HepG2 (cell line): ENCODE results near the gene PAPPA. TPM values are rescaled to one million over a fixed set of nuclear protein-coding genes. Genes with fewer than 3 reads are reported as not detected.

Experiments
- ATAC-seq: fragments of 200-7000 bp; cut with Tn5 transposase; 3 replicates; pipeline ENCODE4 v1.9.1; 2020; ENCODE audit warnings: mild to moderate bottlenecking, moderate library complexity
- BruUV-seq: library from RNA; stranded (reverse); fragments of 400-500 nt; replicated peaks from 2 replicates; lab custom pipeline; 2021; lab: Mats Ljungman, UMichigan
- CTCF ChIA-PET: fragments of 300-600 bp; formaldehyde crosslinking; extraction: SDS; loops from one replicate; lab custom pipeline; 2021; ENCODE audit warnings: low total read pairs, inconsistent platforms, low intra/inter-chr PET ratio; lab: Yijun Ruan, JAX
- POLR2A ChIA-PET: fragments of 350-600 bp; sonication (Branson Sonifier 250); formaldehyde crosslinking; loops from one replicate; lab custom pipeline; 2020; ENCODE audit warnings: antibody characterized with exemption, inconsistent platforms; lab: Yijun Ruan, JAX
- DNase-seq: peaks from one replicate; pipeline ENCODE4 v3.0.0-alpha.2; 2015; ENCODE audit warnings: low spot score
- FAIRE-seq: peaks from 3 replicates; lab custom pipeline; 2011; peaks lifted over from hg19 to GRCh38; lab: Jason Lieb, UNC
- H2AFZ ChIP-seq: one replicate; pipeline ENCODE4 v1.6.1; 2011; ENCODE audit warnings: low read length, inconsistent platforms
- H3K27ac ChIP-seq: fragments of 300-600 bp; 3 replicates; pipeline ENCODE4 v1.8.0; 2011; ENCODE audit warnings: mixed run types, mild to moderate bottlenecking, mixed read lengths, low read length, inconsistent platforms; ENCODE audit not compliant: insufficient read depth; ENCODE audit errors: extremely low read length
- H3K27me3 ChIP-seq, 2 experiments: fragments of 200-600 bp in 1 of 2; 2 replicates in 1 of 2; 3 replicates in 1 of 2; pipeline versions ENCODE4 v1.6.0 to v1.8.0; 2011; ENCODE audit warnings: low read length in 2 of 2, mild to moderate bottlenecking in 2 of 2, moderate library complexity in 2 of 2, inconsistent platforms in 1 of 2; ENCODE audit not compliant: insufficient read depth in 2 of 2, control insufficient read depth in 1 of 2
- H3K36me3 ChIP-seq, 2 experiments: fragments of 200-600 bp in 1 of 2; replicated peaks in 1 of 2; 2 replicates in 1 of 2; 3 replicates in 1 of 2; pipeline versions ENCODE4 v1.5.1 to v1.8.0; 2011; ENCODE audit warnings: low read length in 2 of 2, inconsistent platforms in 1 of 2; ENCODE audit not compliant: insufficient read depth in 2 of 2, control insufficient read depth in 1 of 2
- H3K4me1 ChIP-seq: 2 replicates; pipeline ENCODE4 v1.5.1; 2012; ENCODE audit warnings: low read length, inconsistent platforms; ENCODE audit not compliant: insufficient read depth
- H3K4me2 ChIP-seq: 2 replicates; pipeline ENCODE4 v1.6.0; 2011; ENCODE audit warnings: low read depth, low read length, inconsistent platforms
- H3K4me3 ChIP-seq, 3 experiments: fragments of 200-600 bp in 1 of 3; sonication (generic), shearing (Covaris generic) in 1 of 3; replicated peaks in 1 of 3; 2 replicates each; pipeline ENCODE4 v1.5.1; 2011 to 2016; ENCODE audit warnings: low read length in 3 of 3, inconsistent platforms in 2 of 3, low read depth in 2 of 3, mild to moderate bottlenecking in 2 of 3, control low read depth in 1 of 3, mixed read lengths in 1 of 3; ENCODE audit not compliant: insufficient read depth in 1 of 3
- H3K79me2 ChIP-seq: one replicate; pipeline ENCODE4 v1.6.1; 2011; ENCODE audit warnings: low read length, inconsistent platforms; ENCODE audit not compliant: insufficient read depth
- H3K9ac ChIP-seq: 2 replicates; pipeline ENCODE4 v1.6.0; 2011; ENCODE audit warnings: mild to moderate bottlenecking, low read depth, low read length, inconsistent platforms; ENCODE audit not compliant: insufficient read depth
- H3K9me3 ChIP-seq: 2 replicates; pipeline ENCODE4 v1.5.1; 2012; ENCODE audit warnings: mild to moderate bottlenecking, low read length
- H4K20me1 ChIP-seq: 2 replicates; pipeline ENCODE4 v1.6.0; 2011; ENCODE audit warnings: inconsistent platforms, mild to moderate bottlenecking, low read length, moderate library complexity; ENCODE audit not compliant: insufficient read depth
- CREB1 ChIP-seq, 2 experiments: fragments of 450-650 bp in 1 of 2; IDR thresholded peaks; 2 replicates each; pipeline ENCODE4 v1.6.1; 2016 to 2017; ENCODE audit warnings: control low read depth in 1 of 2, mild to moderate bottlenecking in 1 of 2, missing compliant biosample characterization in 1 of 2, missing genetic modification characterization in 1 of 2
- ERF ChIP-seq: IDR thresholded peaks from 2 replicates; pipeline ENCODE4 v1.6.1; 2018; ENCODE audit warnings: missing biosample characterization, missing genetic modification reagents
- NFKBIZ ChIP-seq: IDR thresholded peaks from 2 replicates; pipeline ENCODE4 v1.6.1; 2018; ENCODE audit warnings: missing genetic modification reagents, missing compliant biosample characterization
- NR2C2 ChIP-seq: sonication (generic); formaldehyde crosslinking; IDR thresholded peaks from 2 replicates; pipeline ENCODE4 v1.4.0; 2020; ENCODE audit warnings: missing genetic modification reagents, mild to moderate bottlenecking, moderate library complexity, borderline replicate concordance
- SIX4 ChIP-seq: sonication (generic); formaldehyde crosslinking; IDR thresholded peaks from 2 replicates; pipeline ENCODE4 v1.4.0; 2020; ENCODE audit warnings: missing genetic modification reagents
- SMYD3 ChIP-seq: sonication (generic); formaldehyde crosslinking; IDR thresholded peaks from 2 replicates; pipeline ENCODE4 v1.8.1; 2023; ENCODE audit warnings: mild to moderate bottlenecking, missing genetic modification reagents
- ZFX ChIP-seq: sonication (generic); formaldehyde crosslinking; IDR thresholded peaks from 2 replicates; pipeline ENCODE4 v1.4.0; 2020; ENCODE audit warnings: mild to moderate bottlenecking, low read depth, missing genetic modification reagents, moderate library complexity
- ZNF616 ChIP-seq: sonication (generic); formaldehyde crosslinking; IDR thresholded peaks from 2 replicates; pipeline ENCODE4 v1.5.0; 2020; ENCODE audit warnings: low read depth, mild to moderate bottlenecking, missing genetic modification reagents
- ZNF652 ChIP-seq: IDR thresholded peaks from 2 replicates; pipeline ENCODE4 v1.6.1; 2016; ENCODE audit warnings: low read depth, borderline replicate concordance
- ZNF740 ChIP-seq: sonication (generic); formaldehyde crosslinking; IDR thresholded peaks from 2 replicates; pipeline ENCODE4 v1.4.0; 2020; ENCODE audit warnings: missing genetic modification reagents
- ZSCAN12 ChIP-seq: sonication (generic); formaldehyde crosslinking; IDR thresholded peaks from 2 replicates; pipeline ENCODE4 v1.9.0; 2021; ENCODE audit warnings: mild to moderate bottlenecking, missing genetic modification reagents
- ZSCAN31 ChIP-seq: sonication (generic); formaldehyde crosslinking; IDR thresholded peaks from 2 replicates; pipeline ENCODE4 v1.5.0; 2020; ENCODE audit warnings: low read depth, mild to moderate bottlenecking, missing genetic modification reagents
- WGBS: methylation state at CpG from one replicate; pipeline ENCODE4 v1.1.6; 2017; ENCODE audit warnings: low lambda C conversion rate; 5-methylcytosine and 5-hydroxymethylcytosine counted together
- in situ Hi-C: cut with HindIII; loops from 2 replicates; pipeline ENCODE4 v1.10.0; 2017; ENCODE audit warnings: low pct_unique_long_range_greater_than_20kb; ENCODE audit not compliant: extremely low pct_ligation_motif_present
- intact Hi-C: fragments of 100-400 bp; cut with micrococcal nuclease; formaldehyde crosslinking; loops from one replicate; pipeline ENCODE4 v1.10.0; 2022; ENCODE audit not compliant: unreplicated experiment
- polyA plus RNA-seq, 8 experiments: library from polyadenylated mRNA; depleted of rRNA in 3 of 8; stranded (reverse) in 7 of 8; unstranded in 1 of 8; fragments of >200 nt; fragmentation: Illumina TruSeq in 4 of 8; extraction: Trizol in 4 of 8; gene quantifications; 2 replicates each; pipeline versions ENCODE4 v1.2.1 to v1.2.3, GENCODE V29; 2011 to 2016; ENCODE audit warnings: low read depth in 4 of 8, missing spikeins in 1 of 8, mixed read lengths in 1 of 8; ENCODE audit not compliant: insufficient read depth in 1 of 8
- total RNA-seq, 5 experiments: library from RNA; depleted of rRNA; stranded (reverse); fragments of >200 nt; fragmentation: Illumina TruSeq; extraction: Trizol; gene quantifications; 2 replicates each; pipeline ENCODE4 v1.2.3, GENCODE V29; 2016; ENCODE audit warnings: low read depth in 1 of 5
- TF ChIP-seq, protein P1 (sequence below): sonication (generic); formaldehyde crosslinking; IDR thresholded peaks from 2 replicates; pipeline ENCODE4 v1.8.1; 2023; ENCODE audit warnings: mild to moderate bottlenecking, missing genetic modification reagents
- TF ChIP-seq, protein P2 (sequence below): sonication (generic); formaldehyde crosslinking; IDR thresholded peaks from 2 replicates; pipeline ENCODE4 v1.4.0; 2020; ENCODE audit warnings: mild to moderate bottlenecking, low read depth, missing genetic modification reagents
- TF ChIP-seq, protein P3 (sequence below): sonication (generic); formaldehyde crosslinking; IDR thresholded peaks from 2 replicates; pipeline ENCODE4 v1.4.0; 2020; ENCODE audit warnings: missing genetic modification reagents

PAPPA gene
- total and polyA plus RNA-seq, 2 of the 13 experiments (the other 11 are each of a cell fraction or from before 2014, with no cell fraction given) = 0.09 to 0.11 TPM

DNA sequence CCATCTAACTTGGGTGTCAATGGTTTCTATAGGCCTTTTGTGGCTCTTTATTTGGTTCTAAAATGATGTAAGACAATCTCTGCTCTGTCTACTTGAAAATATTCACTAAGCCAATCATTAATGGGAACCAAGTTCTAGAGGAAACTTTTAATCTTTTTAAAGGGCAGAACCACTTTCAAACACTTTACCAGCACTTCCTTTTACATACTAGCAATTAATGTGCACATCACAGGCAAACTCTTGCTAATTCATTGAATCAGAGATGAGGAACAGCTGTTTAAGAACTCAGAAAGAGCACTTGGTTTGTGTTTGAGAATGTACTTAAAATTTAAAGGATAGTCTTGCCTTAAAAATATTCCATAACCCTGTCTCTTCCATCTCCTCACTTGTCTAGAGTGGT is 83.4 kb downstream of the PAPPA start (continued):
- TF ChIP-seq, protein P1, sequence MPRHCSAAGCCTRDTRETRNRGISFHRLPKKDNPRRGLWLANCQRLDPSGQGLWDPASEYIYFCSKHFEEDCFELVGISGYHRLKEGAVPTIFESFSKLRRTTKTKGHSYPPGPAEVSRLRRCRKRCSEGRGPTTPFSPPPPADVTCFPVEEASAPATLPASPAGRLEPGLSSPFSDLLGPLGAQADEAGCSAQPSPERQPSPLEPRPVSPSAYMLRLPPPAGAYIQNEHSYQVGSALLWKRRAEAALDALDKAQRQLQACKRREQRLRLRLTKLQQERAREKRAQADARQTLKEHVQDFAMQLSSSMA (CRISPR knock-in tag) = no peak
- TF ChIP-seq SIX4 (CRISPR knock-in tag) (no peak), SMYD3 (no peak), NFKBIZ (CRISPR knock-in tag) (no peak), ERF (CRISPR knock-in tag) (no peak)
- TF ChIP-seq, protein P2, sequence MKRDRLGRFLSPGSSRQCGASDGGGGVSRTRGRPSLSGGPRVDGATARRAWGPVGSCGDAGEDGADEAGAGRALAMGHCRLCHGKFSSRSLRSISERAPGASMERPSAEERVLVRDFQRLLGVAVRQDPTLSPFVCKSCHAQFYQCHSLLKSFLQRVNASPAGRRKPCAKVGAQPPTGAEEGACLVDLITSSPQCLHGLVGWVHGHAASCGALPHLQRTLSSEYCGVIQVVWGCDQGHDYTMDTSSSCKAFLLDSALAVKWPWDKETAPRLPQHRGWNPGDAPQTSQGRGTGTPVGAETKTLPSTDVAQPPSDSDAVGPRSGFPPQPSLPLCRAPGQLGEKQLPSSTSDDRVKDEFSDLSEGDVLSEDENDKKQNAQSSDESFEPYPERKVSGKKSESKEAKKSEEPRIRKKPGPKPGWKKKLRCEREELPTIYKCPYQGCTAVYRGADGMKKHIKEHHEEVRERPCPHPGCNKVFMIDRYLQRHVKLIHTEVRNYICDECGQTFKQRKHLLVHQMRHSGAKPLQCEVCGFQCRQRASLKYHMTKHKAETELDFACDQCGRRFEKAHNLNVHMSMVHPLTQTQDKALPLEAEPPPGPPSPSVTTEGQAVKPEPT (CRISPR knock-in tag) = no peak
- TF ChIP-seq, all 625 proteins: peak for 0

GRCh38 chr9:116237456-116237855 is 83.9 kb downstream of the PAPPA start:
- Histone ChIP-seq H3K9me3 (no peaks in the 10 kb centered on the region), H3K36me3 (no peaks in the 10 kb centered on the region), H4K20me1 (no peaks in the 10 kb centered on the region), H3K27me3 (peaks cover 0 to 5% of the 10 kb centered on the region in 2 experiments; a peak in 1 of 5 replicates), H3K79me2 (no peaks in the 10 kb centered on the region), H3K4me1 (no peaks in the 10 kb centered on the region), H3K27ac (no peak overlapping the region), H3K4me3 (no peak overlapping the region), H3K9ac (no peak overlapping the region), H3K4me2 (no peak overlapping the region), H2AFZ (no peak overlapping the region)
- intact Hi-C loops = loop anchor here (10.0 kb wide), 1 partner anchor 1833 kb away; no protein-coding TSS in a partner anchor
- CTCF ChIA-PET = no interaction called here
- ATAC-seq (no peak), FAIRE-seq (no peak), DNase-seq (no peak)
- WGBS = 22% methylated on average over 4 of the region's 4 CpGs
- POLR2A ChIA-PET = no interaction called here
- in situ Hi-C loops = no loop called here
- TF ChIP-seq ZSCAN12 (no peak), ZNF740 (CRISPR knock-in tag) (no peak), NR2C2 (CRISPR knock-in tag) (no peak), CREB1 (IDR thresholded peaks at IDR 0.05) (no peak), CREB1 (CRISPR knock-in tag; IDR thresholded peaks at IDR 0.05) (no peak), ZSCAN31 (CRISPR knock-in tag) (no peak), ZFX (CRISPR knock-in tag) (no peak), ZNF616 (CRISPR knock-in tag) (no peak), ZNF652 (CRISPR knock-in tag) (no peak)
- TF ChIP-seq, protein P3, sequence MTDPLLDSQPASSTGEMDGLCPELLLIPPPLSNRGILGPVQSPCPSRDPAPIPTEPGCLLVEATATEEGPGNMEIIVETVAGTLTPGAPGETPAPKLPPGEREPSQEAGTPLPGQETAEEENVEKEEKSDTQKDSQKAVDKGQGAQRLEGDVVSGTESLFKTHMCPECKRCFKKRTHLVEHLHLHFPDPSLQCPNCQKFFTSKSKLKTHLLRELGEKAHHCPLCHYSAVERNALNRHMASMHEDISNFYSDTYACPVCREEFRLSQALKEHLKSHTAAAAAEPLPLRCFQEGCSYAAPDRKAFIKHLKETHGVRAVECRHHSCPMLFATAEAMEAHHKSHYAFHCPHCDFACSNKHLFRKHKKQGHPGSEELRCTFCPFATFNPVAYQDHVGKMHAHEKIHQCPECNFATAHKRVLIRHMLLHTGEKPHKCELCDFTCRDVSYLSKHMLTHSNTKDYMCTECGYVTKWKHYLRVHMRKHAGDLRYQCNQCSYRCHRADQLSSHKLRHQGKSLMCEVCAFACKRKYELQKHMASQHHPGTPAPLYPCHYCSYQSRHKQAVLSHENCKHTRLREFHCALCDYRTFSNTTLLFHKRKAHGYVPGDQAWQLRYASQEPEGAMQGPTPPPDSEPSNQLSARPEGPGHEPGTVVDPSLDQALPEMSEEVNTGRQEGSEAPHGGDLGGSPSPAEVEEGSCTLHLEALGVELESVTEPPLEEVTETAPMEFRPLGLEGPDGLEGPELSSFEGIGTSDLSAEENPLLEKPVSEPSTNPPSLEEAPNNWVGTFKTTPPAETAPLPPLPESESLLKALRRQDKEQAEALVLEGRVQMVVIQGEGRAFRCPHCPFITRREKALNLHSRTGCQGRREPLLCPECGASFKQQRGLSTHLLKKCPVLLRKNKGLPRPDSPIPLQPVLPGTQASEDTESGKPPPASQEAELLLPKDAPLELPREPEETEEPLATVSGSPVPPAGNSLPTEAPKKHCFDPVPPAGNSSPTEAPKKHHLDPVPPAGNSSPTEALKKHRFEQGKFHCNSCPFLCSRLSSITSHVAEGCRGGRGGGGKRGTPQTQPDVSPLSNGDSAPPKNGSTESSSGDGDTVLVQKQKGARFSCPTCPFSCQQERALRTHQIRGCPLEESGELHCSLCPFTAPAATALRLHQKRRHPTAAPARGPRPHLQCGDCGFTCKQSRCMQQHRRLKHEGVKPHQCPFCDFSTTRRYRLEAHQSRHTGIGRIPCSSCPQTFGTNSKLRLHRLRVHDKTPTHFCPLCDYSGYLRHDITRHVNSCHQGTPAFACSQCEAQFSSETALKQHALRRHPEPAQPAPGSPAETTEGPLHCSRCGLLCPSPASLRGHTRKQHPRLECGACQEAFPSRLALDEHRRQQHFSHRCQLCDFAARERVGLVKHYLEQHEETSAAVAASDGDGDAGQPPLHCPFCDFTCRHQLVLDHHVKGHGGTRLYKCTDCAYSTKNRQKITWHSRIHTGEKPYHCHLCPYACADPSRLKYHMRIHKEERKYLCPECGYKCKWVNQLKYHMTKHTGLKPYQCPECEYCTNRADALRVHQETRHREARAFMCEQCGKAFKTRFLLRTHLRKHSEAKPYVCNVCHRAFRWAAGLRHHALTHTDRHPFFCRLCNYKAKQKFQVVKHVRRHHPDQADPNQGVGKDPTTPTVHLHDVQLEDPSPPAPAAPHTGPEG = no peak
- no TSS peak for BruUV-seq
